Activated T-helper 2 cell treated with anti-CD3 and anti-CD28 coated beads, Interferon-gamma antibody, Interleukin-2, Interleukin-4, amounts not matched to agents 10 μg/mL and 5 μg/mL and 100 μg/mL, durations not matched to agents 14 hours and 24 hours and 36 hours (primary cell): ENCODE measurements around the gene PPP1R14D. TPM values are rescaled to one million over a fixed set of nuclear protein-coding genes. Genes with fewer than 3 reads are reported as not detected.

Experiments used
- DNase-seq: peaks from one replicate; pipeline ENCODE4 v3.0.0; 2021; ENCODE audit warnings: low spot score
- H3K27ac Mint-ChIP-seq: one replicate; pipeline ENCODE4 v1.8.0; 2021; ENCODE audit warnings: mixed read lengths
- H3K27me3 Mint-ChIP-seq: one replicate; pipeline ENCODE4 v1.8.0; 2021; ENCODE audit warnings: low read depth, mixed read lengths
- H3K36me3 Mint-ChIP-seq: one replicate; pipeline ENCODE4 v1.8.0; 2021; ENCODE audit warnings: low read depth, mixed read lengths
- H3K4me1 Mint-ChIP-seq: one replicate; pipeline ENCODE4 v1.8.0; 2021; ENCODE audit warnings: low read depth, mixed read lengths
- H3K4me3 Mint-ChIP-seq: one replicate; pipeline ENCODE4 v1.8.0; 2021; ENCODE audit warnings: low read depth, mild to moderate bottlenecking, moderate library complexity, mixed read lengths
- H3K9me3 Mint-ChIP-seq: one replicate; pipeline ENCODE4 v1.8.0; 2021; ENCODE audit warnings: mixed read lengths
- intact Hi-C: fragments of 100-400 bp; cut with micrococcal nuclease; formaldehyde crosslinking; loops from one replicate; pipeline ENCODE4 v1.15.1; 2023
- total RNA-seq: library from RNA; stranded (reverse); gene quantifications from 2 replicates; pipeline ENCODE4 v1.2.3, GENCODE V29; 2022

The PPP1R14D gene
- total RNA-seq, 1 donor from 2014 or later, result not detected

GRCh38 chr15:40859206-40859851 lies 30.8 kb upstream of the PPP1R14D start:
- intact Hi-C loops, result loop anchor here (2.0 kb wide), 1 partner anchor 15 kb away; the partner anchor contains the start of gene RHOV
- DNase-seq, result peak; percentile 75

GRCh38 chr15:40858706-40859105 lies 30.2 kb upstream of the PPP1R14D start:
- H3K27ac Mint-ChIP-seq, result no peak overlapping the region
- H3K9me3 Mint-ChIP-seq, result no peaks in the 10 kb centered on the region
- H3K4me1 Mint-ChIP-seq, result peaks cover 12% of the 10 kb centered on the region
- intact Hi-C loops, result loop anchor here (2.0 kb wide), 1 partner anchor 16 kb away; the partner anchor contains the start of gene RHOV
- H3K4me3 Mint-ChIP-seq, result no peak overlapping the region
- no peaks in the 10 kb centered on the region for H3K36me3 Mint-ChIP-seq
- no peak for DNase-seq
- no peaks in the 10 kb centered on the region for H3K27me3 Mint-ChIP-seq

More at GRCh38 chr15:40859206-40859851, 30.8 kb upstream of the PPP1R14D start:
- Mint-ChIP-seq H3K27ac (no peak overlapping the region), H3K9me3 (no peaks in the 10 kb centered on the region), H3K36me3 (no peaks in the 10 kb centered on the region), H3K27me3 (no peaks in the 10 kb centered on the region), H3K4me3 (no peak overlapping the region), H3K4me1 (peaks cover 12% of the 10 kb centered on the region)

- H3K27me3 Mint-ChIP-seq, result no peaks in the 10 kb centered on the region
- H3K4me3 Mint-ChIP-seq, result no peak overlapping the region
- H3K36me3 Mint-ChIP-seq, result no peaks in the 10 kb centered on the region
- no peak overlapping the region for H3K27ac Mint-ChIP-seq
- peak; percentile 77 for DNase-seq
- peaks cover 12% of the 10 kb centered on the region for H3K4me1 Mint-ChIP-seq
- intact Hi-C loops, result loop anchor here (1.0 to 2.0 kb wide), 2 partner anchors 17 to 37 kb away; partner anchors contain the start of genes RHOV and VPS18
- H3K9me3 Mint-ChIP-seq, result no peaks in the 10 kb centered on the region
Measured at GRCh38 chr15:40857601-40858341, 29.3 kb upstream of the PPP1R14D start.

GRCh38 chr15:40856746-40857145 lies 28.2 kb upstream of the PPP1R14D start:
- DNase-seq, result no peak
- Mint-ChIP-seq H3K4me3 (no peak overlapping the region), H3K36me3 (no peaks in the 10 kb centered on the region), H3K27me3 (no peaks in the 10 kb centered on the region), H3K27ac (no peak overlapping the region), H3K4me1 (peaks cover 12% of the 10 kb centered on the region), H3K9me3 (no peaks in the 10 kb centered on the region)
- intact Hi-C loops, result loop anchor here (1.0 kb wide), 1 partner anchor 38 kb away; the partner anchor contains the start of gene VPS18

- H3K36me3 Mint-ChIP-seq, result no peaks in the 10 kb centered on the region
- no peak for DNase-seq
- H3K4me3 Mint-ChIP-seq, result no peak overlapping the region
- H3K27me3 Mint-ChIP-seq, result no peaks in the 10 kb centered on the region
- no peaks in the 10 kb centered on the region for H3K9me3 Mint-ChIP-seq
- no peak overlapping the region for H3K27ac Mint-ChIP-seq
- peaks cover 12% of the 10 kb centered on the region for H3K4me1 Mint-ChIP-seq
- intact Hi-C loops, result no loop called here
Measured at GRCh38 chr15:40855706-40856234, 27.3 kb upstream of the PPP1R14D start.

- Mint-ChIP-seq H3K4me1 (peaks cover 8% of the 10 kb centered on the region), H3K36me3 (no peaks in the 10 kb centered on the region), H3K27ac (no peak overlapping the region), H3K9me3 (no peaks in the 10 kb centered on the region), H3K27me3 (no peaks in the 10 kb centered on the region), H3K4me3 (no peak overlapping the region)
- intact Hi-C loops, result no loop called here
- no peak for DNase-seq
Measured at GRCh38 chr15:40854161-40854560, 25.7 kb upstream of the PPP1R14D start.

- peaks cover 8% of the 10 kb centered on the region for H3K4me1 Mint-ChIP-seq
- H3K27ac Mint-ChIP-seq, result no peak overlapping the region
- no peaks in the 10 kb centered on the region for H3K36me3 Mint-ChIP-seq
- intact Hi-C loops, result no loop called here
- no peaks in the 10 kb centered on the region for H3K9me3 Mint-ChIP-seq
- H3K27me3 Mint-ChIP-seq, result no peaks in the 10 kb centered on the region
- no peak for DNase-seq
- H3K4me3 Mint-ChIP-seq, result no peak overlapping the region
Measured at GRCh38 chr15:40853241-40853890, 24.9 kb upstream of the PPP1R14D start.

GRCh38 chr15:40852529-40852928 lies 24.0 kb upstream of the PPP1R14D start:
- intact Hi-C loops, result no loop called here
- DNase-seq, result no peak
- H3K9me3 Mint-ChIP-seq, result no peaks in the 10 kb centered on the region
- no peak overlapping the region for H3K4me3 Mint-ChIP-seq
- H3K4me1 Mint-ChIP-seq, result peaks cover 5% of the 10 kb centered on the region
- no peaks in the 10 kb centered on the region for H3K36me3 Mint-ChIP-seq
- no peak overlapping the region for H3K27ac Mint-ChIP-seq
- H3K27me3 Mint-ChIP-seq, result no peaks in the 10 kb centered on the region

GRCh38 chr15:40850576-40851112 lies 22.1 kb upstream of the PPP1R14D start:
- no peaks in the 10 kb centered on the region for H3K9me3 Mint-ChIP-seq
- H3K4me3 Mint-ChIP-seq, result no peak overlapping the region
- intact Hi-C loops, result no loop called here
- peaks cover 14% of the 10 kb centered on the region for H3K4me1 Mint-ChIP-seq
- H3K27me3 Mint-ChIP-seq, result no peaks in the 10 kb centered on the region
- no peak overlapping the region for H3K27ac Mint-ChIP-seq
- no peak for DNase-seq
- peaks cover 4% of the 10 kb centered on the region for H3K36me3 Mint-ChIP-seq

GRCh38 chr15:40847223-40847961 lies 18.9 kb upstream of the PPP1R14D start:
- Mint-ChIP-seq H3K4me3 (no peak overlapping the region), H3K9me3 (no peaks in the 10 kb centered on the region), H3K4me1 (peaks cover 21% of the 10 kb centered on the region), H3K36me3 (peaks cover 7% of the 10 kb centered on the region), H3K27ac (no peak overlapping the region), H3K27me3 (peaks cover 9% of the 10 kb centered on the region)
- no peak for DNase-seq
- intact Hi-C loops, result no loop called here

- Mint-ChIP-seq H3K4me1 (peaks cover 21% of the 10 kb centered on the region), H3K27me3 (peaks cover 13% of the 10 kb centered on the region), H3K36me3 (peaks cover 7% of the 10 kb centered on the region), H3K27ac (no peak overlapping the region), H3K4me3 (no peak overlapping the region), H3K9me3 (no peaks in the 10 kb centered on the region)
- intact Hi-C loops, result no loop called here
- DNase-seq, result no peak
Measured at GRCh38 chr15:40846841-40847222, 18.3 kb upstream of the PPP1R14D start.
